GM21529 (cell line): ENCODE results near the gene ACAN.

Experiments
- ATAC-seq: cut with Tn5 transposase; IDR thresholded peaks from one replicate; pipeline ENCODE4 v1.9.1; 2021; ENCODE audit not compliant: unreplicated experiment

ACAN gene

DNA sequence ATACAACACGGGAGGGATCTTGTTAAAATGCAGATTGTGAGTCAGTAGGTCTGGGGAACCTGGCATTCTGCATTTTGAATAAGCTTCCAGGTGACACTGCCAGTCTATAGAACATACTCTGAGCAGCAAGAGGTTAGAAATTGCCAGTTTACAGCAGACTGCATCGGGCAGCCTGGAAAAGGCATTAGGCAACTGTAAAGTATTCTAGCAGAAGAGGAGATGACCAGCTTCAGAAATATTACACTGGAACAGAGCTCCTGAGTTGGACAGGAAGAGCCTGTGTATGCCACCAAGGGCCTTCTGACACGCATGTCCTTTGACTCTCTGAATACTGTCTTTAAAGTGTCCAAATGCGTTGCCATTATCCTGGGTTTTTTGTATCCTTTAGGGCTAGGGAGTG, 2.5 kb upstream of the ACAN start:
- ATAC-seq = no peak

DNA sequence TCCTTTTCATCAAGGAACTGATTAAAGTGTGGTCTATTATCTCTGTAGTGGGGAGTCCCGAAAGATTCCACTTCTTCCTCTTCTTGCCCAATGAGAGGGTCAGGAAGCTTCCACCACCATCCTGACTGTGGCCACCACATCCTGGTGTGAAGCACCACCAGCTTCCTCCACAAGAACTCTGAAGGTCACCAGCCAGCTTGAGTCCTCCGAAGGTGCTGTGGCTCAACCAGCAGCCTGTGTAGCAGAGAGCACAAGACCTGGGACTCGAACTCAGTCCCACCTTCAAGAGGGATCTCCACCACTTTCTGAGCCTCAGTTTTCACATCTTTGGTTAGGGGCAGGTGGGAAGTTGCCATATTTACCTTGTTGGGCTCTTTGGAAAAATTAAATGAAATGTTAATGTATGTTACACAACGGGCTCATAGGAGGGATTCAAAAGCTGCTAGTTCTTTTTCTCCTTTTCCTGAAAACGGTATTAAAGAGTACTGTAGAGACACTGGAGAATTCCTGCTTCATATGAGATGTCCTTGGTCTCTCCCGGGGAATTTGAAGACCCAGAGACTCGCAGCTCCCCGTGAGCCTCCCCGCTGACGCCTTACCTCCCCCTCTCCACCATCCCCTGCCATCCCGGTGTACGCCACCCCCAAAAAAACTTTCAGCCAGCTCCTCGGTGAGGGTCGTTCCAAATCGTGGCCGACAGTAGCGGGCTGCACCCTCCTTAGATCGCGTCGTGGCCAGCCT, 816 bp upstream of the ACAN start:
- no peak for ATAC-seq

DNA sequence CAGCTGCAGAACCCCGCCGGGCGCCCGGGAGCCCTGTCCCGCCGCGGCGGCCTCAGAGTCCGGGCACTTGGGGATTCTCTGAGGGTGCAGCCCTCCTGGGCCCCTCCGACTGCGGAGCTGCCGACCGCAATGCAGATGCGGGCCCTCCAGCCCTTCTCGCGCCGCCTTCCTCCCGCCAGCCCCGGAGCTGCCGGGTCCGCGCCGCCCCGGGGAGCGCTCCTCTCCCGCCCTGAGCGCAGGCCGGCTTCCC, 320 bp upstream of the ACAN start:
- ATAC-seq = no peak

DNA sequence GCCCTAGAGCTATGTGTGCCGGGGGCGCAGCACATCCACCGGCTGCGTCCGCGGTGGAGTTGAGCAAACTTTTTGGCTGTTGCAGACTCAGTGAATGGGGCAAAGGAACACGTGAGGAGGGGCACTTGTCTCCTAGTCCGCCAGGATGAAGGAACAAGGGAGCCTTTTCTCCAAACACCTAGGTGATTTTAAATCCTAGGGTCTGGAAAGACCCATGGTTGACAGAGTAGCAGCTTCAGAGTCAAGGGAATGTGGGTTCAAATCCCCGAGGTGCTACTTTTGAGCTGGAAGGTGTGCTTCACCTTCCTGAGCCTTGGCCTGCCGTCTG, 648 bp downstream of the ACAN start:
- no peak for ATAC-seq

DNA sequence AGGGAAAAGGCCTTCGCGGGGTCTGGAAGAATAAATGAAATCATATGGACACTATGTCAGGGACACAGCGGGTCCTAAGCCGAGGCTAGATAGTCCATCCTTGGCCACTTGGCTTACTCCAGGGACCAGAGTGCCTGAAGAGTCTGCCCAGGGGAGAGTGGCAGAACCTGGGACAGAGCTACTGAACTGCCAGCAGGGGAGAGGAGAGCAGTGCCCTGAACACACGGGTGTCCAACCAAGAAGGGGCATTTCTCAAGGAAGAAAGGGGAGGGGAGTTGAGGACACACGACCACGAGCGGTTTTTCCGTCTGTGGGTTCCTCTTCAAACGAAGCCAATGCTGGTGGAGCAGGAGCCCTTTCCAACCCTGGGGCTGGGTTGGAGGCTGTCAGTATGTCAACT, 1.0 kb downstream of the ACAN start:
- ATAC-seq = no peak

DNA sequence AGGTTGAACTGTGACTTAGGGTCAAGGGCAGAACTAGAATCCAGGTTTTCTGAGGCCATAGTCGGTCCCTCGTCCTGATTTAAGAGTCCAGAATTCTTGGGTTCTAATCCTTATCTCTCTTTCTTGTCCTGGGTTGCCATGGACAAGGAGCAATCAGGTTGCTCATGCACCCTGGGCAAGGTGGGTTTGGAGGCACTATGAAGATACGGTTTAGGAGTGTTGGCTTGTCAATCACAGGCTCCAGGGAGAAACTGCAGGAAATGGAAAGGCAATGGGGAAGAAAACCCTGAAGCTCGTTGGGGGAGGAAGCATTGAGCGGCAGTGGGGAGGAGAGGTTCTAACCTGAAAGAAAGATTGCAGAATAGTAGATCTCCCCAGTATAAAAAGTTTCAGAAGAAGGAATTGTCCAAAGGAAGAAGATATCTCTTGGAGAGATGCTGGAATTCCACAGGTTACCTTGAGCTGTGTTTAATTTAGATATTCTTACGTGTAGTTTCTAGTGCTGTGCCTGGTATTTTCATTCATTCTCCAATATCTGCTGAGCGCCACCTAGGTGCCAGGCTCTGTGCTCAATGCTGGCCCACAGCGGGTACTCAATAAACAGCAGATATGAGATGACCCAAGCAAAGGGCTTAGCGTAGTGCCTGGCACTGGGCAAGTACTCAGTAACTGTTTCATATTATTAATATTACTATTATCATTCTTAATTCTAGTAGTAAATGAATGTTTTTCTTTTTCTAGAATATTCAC, 2.0 kb downstream of the ACAN start:
- no peak for ATAC-seq

DNA sequence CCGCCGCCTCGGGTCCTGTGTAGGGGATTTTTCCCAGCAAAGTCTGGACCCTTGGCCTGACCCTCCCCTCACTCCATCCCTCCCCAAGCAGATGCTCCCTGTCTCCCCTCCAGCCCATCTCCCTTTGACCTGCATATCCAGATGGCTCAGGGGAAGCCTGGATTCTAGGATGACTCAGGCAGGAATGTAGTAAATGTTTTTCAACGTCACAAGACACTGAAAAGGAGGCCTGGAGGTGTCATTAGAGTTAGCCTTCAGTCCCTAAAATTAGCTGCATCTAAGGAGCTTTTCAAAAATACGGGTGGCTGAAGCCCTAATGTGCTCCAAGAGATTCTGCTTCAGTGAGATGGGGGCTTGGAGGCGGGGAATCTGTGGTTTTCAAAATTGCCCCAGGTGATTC, 7.2 kb downstream of the ACAN start:
- ATAC-seq = no peak

DNA sequence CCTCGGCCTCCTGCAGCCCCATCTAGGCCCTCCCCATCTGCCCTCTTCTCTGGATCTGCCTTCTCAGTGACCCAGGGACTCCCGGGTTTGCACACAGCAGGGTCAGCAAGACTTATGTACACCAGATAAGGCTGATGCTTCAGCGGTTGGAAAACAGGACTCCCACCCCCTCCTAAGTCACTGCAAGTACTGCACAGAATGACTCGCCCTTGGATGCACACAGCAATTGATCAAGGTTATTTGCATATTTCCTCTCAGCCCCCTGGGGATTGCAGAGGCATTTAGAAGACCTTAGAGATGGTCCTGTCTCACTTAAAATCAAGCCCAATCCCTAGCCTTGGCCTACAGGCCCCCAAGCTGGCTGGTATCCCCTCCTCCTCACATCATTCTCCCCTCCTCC, 8.9 kb downstream of the ACAN start:
- no peak for ATAC-seq

DNA sequence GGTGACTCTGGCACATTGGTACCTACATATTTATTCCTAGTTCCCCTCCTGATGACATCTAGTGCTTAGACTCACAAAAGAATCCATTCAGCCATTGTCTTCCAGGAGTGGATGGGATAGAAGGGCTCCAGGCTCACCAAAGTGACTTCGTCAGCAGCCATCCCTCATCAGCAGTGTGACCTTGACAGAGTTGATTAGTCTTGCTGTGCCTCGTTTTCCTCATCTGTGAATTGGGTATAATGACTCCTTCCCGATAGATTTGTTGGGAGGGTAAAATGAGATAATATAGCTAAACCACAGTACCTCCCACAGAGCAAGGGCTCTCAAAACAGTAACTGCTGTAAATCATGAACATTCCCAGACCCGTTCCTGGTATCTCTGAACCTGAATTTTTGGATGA, 10.7 kb downstream of the ACAN start:
- ATAC-seq = no peak

DNA sequence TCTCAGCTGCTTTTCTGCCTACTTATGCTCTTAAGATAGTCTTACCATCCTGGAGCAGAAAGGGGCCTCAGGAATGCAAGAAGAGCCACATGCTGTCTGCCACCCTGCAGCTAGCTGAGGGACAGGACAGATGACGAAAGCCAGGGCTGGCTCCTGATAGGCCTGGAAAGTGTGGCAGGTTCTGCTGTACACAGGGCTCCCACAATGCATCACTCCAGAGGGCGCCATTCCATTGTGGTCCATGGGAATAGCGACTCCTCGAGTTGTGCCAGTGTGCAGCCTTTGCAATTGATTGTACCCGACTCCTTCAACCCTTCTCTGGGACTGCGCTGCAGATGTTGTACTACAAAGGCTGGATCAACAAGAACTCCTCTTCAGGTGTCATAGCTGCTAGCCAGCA, 11.2 kb downstream of the ACAN start:
- ATAC-seq = no peak

DNA sequence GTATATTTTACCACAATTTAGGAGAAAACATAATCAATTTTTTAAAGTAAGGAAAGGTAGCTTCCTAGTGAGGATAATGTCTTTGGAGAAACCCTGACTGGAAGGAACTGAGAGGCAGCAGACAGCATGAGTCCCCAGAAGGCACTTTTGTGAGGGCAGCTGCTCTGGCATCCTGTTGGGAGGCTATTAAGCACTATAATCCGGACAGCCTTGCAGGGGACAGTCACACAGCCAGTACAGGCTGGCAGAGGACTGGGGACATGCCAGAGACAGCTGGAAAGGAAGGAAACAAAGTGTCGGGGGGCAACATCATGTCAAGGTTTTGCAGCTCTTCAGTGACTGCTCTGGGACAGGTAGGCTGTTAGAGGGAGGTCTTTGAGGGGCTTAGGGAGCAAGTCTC, 15.7 kb downstream of the ACAN start:
- no peak for ATAC-seq

DNA sequence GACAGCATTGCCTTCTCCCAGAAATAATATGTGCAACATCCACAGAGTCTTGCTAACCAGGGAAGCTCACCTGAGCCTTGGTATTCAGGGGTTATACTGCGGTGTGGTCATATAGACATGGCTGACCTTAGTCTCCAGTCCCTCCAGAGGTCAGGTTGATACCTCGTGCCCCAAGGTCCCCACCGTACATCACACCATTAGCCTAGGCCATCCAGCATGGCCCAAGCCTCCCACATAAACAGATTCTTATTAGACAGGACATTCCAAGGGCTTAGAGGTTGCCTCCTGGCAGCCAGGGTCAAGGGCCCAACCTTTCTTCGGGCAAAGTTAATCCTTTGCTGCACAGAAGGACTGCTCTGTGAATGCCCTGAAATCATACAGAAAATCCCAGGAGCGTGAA, 18.8 kb downstream of the ACAN start:
- no peak for ATAC-seq

DNA sequence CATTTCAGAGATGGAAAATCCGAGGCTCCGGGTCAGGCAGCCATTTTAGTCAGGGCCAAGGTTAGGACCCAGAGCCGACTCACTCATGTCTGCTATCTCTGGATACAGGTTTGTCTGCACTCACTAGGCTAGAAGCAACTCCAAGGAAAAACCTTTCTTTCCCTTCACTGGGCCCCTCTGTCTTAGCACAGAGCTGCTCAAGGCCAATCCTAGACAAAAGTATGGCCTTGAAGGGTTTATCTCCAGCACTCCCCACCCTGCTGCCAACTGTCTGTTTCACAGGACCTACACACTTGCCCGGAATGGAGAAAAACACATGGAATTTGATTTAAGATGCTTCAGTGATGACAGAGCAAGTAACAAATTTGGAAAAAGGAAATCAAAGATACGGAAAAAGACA, 25.6 kb downstream of the ACAN start:
- ATAC-seq = no peak

DNA sequence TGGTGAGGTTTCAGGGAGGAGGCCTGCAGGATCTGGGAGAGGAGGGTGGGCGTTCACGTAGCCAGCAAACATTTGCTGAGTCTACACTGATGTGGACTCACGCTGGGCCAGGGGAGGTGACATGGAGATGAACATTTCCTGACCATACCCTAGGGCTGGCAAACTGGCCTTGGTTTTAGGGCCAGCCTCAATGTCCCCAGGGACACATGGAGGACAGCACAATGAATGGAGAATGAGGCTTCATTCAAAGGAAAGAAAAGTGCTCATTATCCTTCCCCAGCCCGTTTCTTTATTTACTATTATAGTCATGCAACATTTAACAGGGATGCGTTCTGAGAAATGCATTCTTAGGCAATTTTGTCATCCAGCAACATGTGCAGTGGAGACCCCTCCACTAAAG, 26.8 kb downstream of the ACAN start:
- no peak for ATAC-seq

DNA sequence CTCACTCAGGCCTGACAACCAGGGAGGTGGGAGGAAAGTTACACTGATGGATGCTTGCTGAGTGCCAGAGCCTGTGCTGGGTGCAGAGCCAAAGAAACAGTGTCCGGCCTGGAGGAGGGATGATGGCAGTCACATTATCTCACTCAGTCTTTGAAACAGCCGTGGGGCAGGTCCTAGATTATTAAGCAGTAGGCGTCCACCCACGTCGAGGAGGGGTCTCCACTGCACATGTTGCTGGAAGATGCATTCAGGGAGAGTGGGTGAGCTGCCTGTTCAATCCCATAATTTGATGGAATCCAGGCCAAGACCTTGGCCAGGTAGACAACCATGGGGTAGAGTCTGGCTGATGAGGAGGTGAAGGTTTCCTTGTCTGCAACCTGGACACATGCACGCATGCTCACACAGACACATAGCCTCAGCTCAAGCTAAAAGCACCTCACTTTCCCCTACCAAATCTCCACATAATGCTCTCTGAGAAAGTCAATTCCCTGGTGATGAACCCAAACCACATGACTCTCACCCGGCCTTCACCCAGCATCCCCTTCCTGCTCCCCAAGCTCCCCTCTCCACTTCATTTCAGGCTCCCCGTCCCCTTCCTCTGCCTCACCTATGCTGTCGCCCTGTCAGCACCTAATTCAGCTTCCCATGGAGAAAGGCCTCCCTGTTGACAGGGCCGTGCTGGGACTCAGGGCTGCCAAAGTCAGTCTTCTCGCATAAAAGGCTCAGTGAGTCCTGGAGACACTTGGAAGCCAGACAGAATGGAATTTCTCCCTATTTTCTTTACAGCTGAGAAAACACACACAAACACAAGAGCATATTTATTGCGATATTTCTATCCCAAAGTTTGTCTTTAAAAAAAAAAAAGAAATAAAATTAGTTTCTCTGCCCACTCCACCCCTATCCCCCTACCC, 29.8 kb downstream of the ACAN start:
- no peak for ATAC-seq

DNA sequence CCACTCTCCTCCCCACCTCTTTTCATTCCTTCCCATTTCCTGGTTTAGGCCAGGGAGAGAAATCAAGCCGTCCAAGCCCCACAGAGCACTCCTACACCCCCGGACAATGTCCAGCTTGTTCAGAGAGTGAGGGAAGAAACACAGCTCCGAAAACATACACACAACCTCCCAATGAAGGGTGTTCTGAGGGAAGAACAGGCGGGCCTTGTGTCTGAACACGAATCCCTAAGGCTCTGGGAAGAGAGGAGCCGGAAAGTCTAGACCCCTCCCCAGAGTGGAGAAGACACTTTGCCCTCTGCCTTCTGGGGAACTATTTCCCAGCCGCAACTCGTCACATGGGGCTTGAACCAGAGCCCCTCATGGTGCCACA, 30.5 kb downstream of the ACAN start:
- ATAC-seq = no peak

DNA sequence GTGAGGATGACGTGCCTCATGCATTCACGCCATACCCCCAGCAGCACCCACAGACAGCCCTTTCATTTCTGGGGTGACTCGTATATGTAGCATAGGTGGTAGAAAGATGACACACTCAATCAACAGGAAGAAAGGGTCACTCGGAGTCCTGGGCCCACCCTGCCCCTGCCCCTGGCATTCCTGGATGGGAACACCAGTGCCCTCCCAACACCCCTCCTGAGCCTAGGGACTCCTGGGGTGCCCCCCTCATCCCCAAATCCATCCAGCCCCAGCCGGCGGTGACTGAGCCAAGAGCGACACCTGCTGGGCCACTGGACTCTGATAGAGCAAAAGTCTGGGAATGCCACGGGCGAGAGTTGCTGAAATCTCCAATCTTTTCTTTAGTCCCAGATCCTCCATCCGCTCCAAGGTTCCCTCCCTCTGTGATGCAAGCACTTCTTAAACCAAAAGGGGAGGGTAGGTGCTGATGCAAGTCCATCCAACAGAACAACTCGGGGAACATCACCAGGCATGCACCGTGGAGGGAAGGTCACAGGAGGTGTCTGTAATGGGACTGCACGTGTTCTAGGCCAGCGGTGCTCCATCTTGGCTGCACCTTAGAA, 31.1 kb downstream of the ACAN start:
- ATAC-seq = no peak

DNA sequence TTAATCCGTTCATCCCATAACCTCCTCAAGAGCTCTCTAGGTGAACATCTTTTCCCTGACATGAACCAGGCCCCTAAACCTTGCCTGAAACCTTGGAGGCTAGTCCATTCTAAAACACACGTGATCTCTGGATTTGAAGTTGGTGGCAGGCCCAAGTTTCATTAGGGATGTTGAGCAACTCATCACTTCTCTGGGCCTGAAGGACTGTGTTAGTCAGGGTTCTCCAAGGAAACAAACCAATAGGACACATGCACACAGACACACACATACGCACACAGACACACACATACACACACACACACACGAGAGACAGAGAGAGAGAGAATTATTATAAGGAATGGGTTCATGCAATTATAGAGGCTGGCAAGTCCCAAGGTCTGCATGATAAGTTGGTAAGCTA, 31.9 kb downstream of the ACAN start:
- no peak for ATAC-seq

DNA sequence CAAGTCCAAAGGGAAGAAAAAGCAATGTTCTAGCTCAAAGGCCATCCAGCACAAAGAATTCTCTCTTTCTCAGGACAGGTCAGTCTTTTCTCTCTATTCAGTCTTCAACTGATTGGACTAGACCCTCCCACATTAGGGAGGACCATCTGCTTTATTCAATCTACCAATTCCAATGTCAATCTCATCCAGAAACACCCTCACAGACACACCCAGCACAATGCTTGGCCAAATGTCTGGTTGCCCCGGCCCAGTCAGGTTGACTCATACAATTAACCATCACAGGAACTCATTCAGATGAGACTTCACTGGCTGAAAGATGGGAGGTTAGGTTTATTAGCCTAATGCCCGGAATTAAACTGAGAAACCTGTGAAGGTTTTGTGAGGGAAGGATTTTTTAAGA, 32.4 kb downstream of the ACAN start:
- no peak for ATAC-seq

DNA sequence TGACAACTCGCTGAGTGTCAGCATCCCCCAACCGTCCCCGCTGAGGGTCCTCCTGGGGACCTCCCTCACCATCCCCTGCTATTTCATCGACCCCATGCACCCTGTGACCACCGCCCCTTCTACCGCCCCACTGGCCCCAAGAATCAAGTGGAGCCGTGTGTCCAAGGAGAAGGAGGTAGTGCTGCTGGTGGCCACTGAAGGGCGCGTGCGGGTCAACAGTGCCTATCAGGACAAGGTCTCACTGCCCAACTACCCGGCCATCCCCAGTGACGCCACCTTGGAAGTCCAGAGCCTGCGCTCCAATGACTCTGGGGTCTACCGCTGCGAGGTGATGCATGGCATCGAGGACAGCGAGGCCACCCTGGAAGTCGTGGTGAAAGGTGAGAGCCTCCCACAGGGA, 35.4 kb downstream of the ACAN start:
- no peak for ATAC-seq

DNA sequence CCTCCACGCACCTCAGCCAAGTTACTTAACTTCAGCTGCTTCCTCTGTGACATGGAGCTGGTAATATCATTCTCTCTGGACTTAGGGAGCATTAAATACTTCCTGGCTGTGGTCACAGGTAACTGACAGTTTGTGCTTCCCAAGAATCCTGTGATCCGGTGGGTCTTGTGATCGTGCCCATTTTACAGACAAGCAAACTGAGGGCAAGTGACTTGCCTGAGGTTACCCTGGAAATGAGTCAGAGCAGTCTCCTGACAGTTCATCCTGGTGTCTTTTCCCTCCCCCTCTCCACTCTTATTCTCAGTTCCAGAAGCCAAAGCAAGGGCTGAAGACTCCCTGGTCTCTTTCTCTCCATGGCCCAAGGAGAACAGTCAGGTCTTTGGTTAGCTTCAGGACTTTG, 35.9 kb downstream of the ACAN start:
- no peak for ATAC-seq

DNA sequence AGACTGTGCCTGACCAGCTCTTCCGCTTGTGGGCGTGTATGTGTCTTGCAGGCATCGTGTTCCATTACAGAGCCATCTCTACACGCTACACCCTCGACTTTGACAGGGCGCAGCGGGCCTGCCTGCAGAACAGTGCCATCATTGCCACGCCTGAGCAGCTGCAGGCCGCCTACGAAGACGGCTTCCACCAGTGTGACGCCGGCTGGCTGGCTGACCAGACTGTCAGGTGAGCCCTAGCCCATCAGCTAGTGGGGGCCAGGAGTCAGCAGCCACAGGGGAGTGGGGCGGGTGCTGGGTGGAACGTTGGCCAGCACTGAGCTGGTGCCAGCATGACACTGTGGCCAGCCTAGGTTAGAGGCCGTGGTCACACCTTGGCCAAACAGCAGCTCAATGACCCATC, 36.7 kb downstream of the ACAN start:
- no peak for ATAC-seq
